Activated CD8-positive, alpha-beta T cell treated with anti-CD3 and anti-CD28 coated beads, Interleukin-2, amount 10 ng/mL, durations not matched to agents 7 days and 5 days (primary cell): ENCODE results near the gene KIRREL2. TPM values are rescaled to one million over a fixed set of nuclear protein-coding genes. Genes with fewer than 3 reads are reported as not detected.
"Not testable (repeated sequence)": the region's sequence is repeated elsewhere in the genome, so short reads cannot be mapped to it uniquely, and the experiment has no call there.

Source experiments
- ATAC-seq: fragments of 150-1000 bp; cut with Tn5 transposase; one replicate; pipeline ENCODE4 v1.10.0; 2021; ENCODE audit warnings: moderate library complexity
- CTCF ChIA-PET: fragments of 350-600 bp; sonication (Branson Sonifier 250); formaldehyde crosslinking; loops from one replicate; lab custom pipeline; 2021; ENCODE audit warnings: antibody characterized with exemption; lab: Charles Lee
- POLR2A ChIA-PET: fragments of 350-600 bp; sonication (Branson Sonifier 250); formaldehyde crosslinking; loops from one replicate; lab custom pipeline; 2021; ENCODE audit warnings: antibody characterized with exemption; lab: Charles Lee
- DNase-seq: peaks from one replicate; pipeline ENCODE4 v3.0.0-alpha.2; 2020
- H3K27ac Mint-ChIP-seq: one replicate; pipeline ENCODE4 v1.8.0; 2021; ENCODE audit warnings: mild to moderate bottlenecking, mixed read lengths
- H3K27me3 Mint-ChIP-seq: one replicate; pipeline ENCODE4 v1.8.0; 2021; ENCODE audit warnings: low read depth, mixed read lengths
- H3K36me3 Mint-ChIP-seq: one replicate; pipeline ENCODE4 v1.8.0; 2021; ENCODE audit warnings: low read depth, mixed read lengths
- H3K4me1 Mint-ChIP-seq: one replicate; pipeline ENCODE4 v1.8.0; 2021; ENCODE audit warnings: low read depth, mixed read lengths
- H3K4me3 Mint-ChIP-seq: one replicate; pipeline ENCODE4 v1.8.0; 2021; ENCODE audit warnings: mild to moderate bottlenecking, mixed read lengths
- H3K9me3 Mint-ChIP-seq: one replicate; pipeline ENCODE4 v1.8.0; 2022; ENCODE audit warnings: mixed read lengths; ENCODE audit not compliant: insufficient read depth
- total RNA-seq, 2 experiments: library from RNA; stranded (reverse); gene quantifications; one replicate each; pipeline ENCODE4 v1.2.3, GENCODE V29; 2021

Gene KIRREL2
- total RNA-seq, 2 experiments from 2014 or later, result 1.9 to 2.2 TPM

GRCh38 chr19:35860818-35861639, 4.3 kb downstream of the KIRREL2 start:
- H3K9me3 Mint-ChIP-seq, result no peaks in the 10 kb centered on the region
- ATAC-seq (no peak), DNase-seq (no peak)
- no peak overlapping the region for H3K4me3 Mint-ChIP-seq
- ChIA-PET CTCF (no interaction called here), POLR2A (no interaction called here)
- H3K27ac Mint-ChIP-seq, result no peak overlapping the region
- no peaks in the 10 kb centered on the region for H3K36me3 Mint-ChIP-seq
- H3K27me3 Mint-ChIP-seq, result peaks cover 45% of the 10 kb centered on the region
- H3K4me1 Mint-ChIP-seq, result peaks cover 9% of the 10 kb centered on the region

GRCh38 chr19:35861640-35862160, 5.0 kb downstream of the KIRREL2 start:
- Mint-ChIP-seq H3K4me3 (no peak overlapping the region), H3K27ac (no peak overlapping the region), H3K36me3 (no peaks in the 10 kb centered on the region), H3K27me3 (peaks cover 48% of the 10 kb centered on the region), H3K4me1 (peaks cover 9% of the 10 kb centered on the region), H3K9me3 (no peaks in the 10 kb centered on the region)
- ChIA-PET CTCF (no interaction called here), POLR2A (no interaction called here)
- no peak for ATAC-seq
- DNase-seq, result no peak

GRCh38 chr19:35862528-35862927, 5.8 kb downstream of the KIRREL2 start:
- ChIA-PET POLR2A (no interaction called here), CTCF (no interaction called here)
- no peak overlapping the region for H3K4me3 Mint-ChIP-seq
- peaks cover 50% of the 10 kb centered on the region for H3K27me3 Mint-ChIP-seq
- H3K36me3 Mint-ChIP-seq, result no peaks in the 10 kb centered on the region
- no peak for DNase-seq
- no peak overlapping the region for H3K27ac Mint-ChIP-seq
- peaks cover 2% of the 10 kb centered on the region for H3K4me1 Mint-ChIP-seq
- H3K9me3 Mint-ChIP-seq, result no peaks in the 10 kb centered on the region
- no peak for ATAC-seq

GRCh38 chr19:35863018-35863417, 6.3 kb downstream of the KIRREL2 start:
- no peaks in the 10 kb centered on the region for H3K36me3 Mint-ChIP-seq
- H3K9me3 Mint-ChIP-seq, result no peaks in the 10 kb centered on the region
- ChIA-PET POLR2A (no interaction called here), CTCF (no interaction called here)
- no peak overlapping the region for H3K4me3 Mint-ChIP-seq
- H3K27ac Mint-ChIP-seq, result no peak overlapping the region
- ATAC-seq (no peak), DNase-seq (no peak)
- peaks cover 52% of the 10 kb centered on the region for H3K27me3 Mint-ChIP-seq
- peaks cover 4% of the 10 kb centered on the region for H3K4me1 Mint-ChIP-seq

- Mint-ChIP-seq H3K9me3 (no peaks in the 10 kb centered on the region), H3K27ac (no peak within 1 kb of the TSS), H3K4me1 (peaks cover 19% of the 10 kb centered on the region), H3K27me3 (peaks cover 28% of the 10 kb centered on the region), H3K4me3 (peak within 1 kb of the TSS; percentile 55), H3K36me3 (no peaks in the 10 kb centered on the region)
- peak; percentile 74 for ATAC-seq
- ChIA-PET CTCF (interaction anchor here (2.2 kb wide), 1 partner anchor 63 kb away, joined by 10 read pairs; no protein-coding TSS in a partner anchor), POLR2A (interaction anchor here (0.7 to 2.0 kb wide), 2 partner anchors 11 to 30 kb away, joined by 4 to 6 read pairs; partner anchors contain the start of gene KIRREL2)
- DNase-seq, result peak; percentile 66
These were observed 11.6 kb downstream of the KIRREL2 start, which contains the start of gene APLP1 for GRCh38 chr19:35868172-35868822. Gene APLP1, plus strand, starts transcription at chr19:35868574. Its CDS starts 63 bp downstream, at chr19:35868637.

GRCh38 chr19:35868823-35869326, 12.2 kb downstream of the KIRREL2 start:
- H3K27ac Mint-ChIP-seq, result no peak overlapping the region
- ATAC-seq, result no peak
- peaks cover 28% of the 10 kb centered on the region for H3K27me3 Mint-ChIP-seq
- H3K4me3 Mint-ChIP-seq, result peak overlapping the region; percentile 55
- H3K9me3 Mint-ChIP-seq, result no peaks in the 10 kb centered on the region
- ChIA-PET CTCF (interaction anchor here (2.2 kb wide), 1 partner anchor 63 kb away, joined by 10 read pairs; no protein-coding TSS in a partner anchor), POLR2A (interaction anchor here (0.7 to 2.0 kb wide), 2 partner anchors 12 to 29 kb away, joined by 4 to 6 read pairs; partner anchors contain the start of gene KIRREL2)
- H3K36me3 Mint-ChIP-seq, result no peaks in the 10 kb centered on the region
- peaks cover 19% of the 10 kb centered on the region for H3K4me1 Mint-ChIP-seq
- DNase-seq, result no peak

- no peaks in the 10 kb centered on the region for H3K9me3 Mint-ChIP-seq
- peak; percentile 90 for DNase-seq
- peaks cover 19% of the 10 kb centered on the region for H3K4me1 Mint-ChIP-seq
- ATAC-seq, result peak; percentile 88
- peaks cover 28% of the 10 kb centered on the region for H3K27me3 Mint-ChIP-seq
- H3K27ac Mint-ChIP-seq, result peak overlapping the region; percentile 2
- ChIA-PET POLR2A (interaction anchor here (0.7 to 2.0 kb wide), 2 partner anchors 13 to 29 kb away, joined by 4 to 6 read pairs; partner anchors contain the start of gene KIRREL2), CTCF (interaction anchor here (1.0 to 2.2 kb wide), 4 partner anchors 12 to 125 kb away, joined by 3 to 10 read pairs (median 6); partner anchors contain the start of gene SDHAF1)
- H3K36me3 Mint-ChIP-seq, result no peaks in the 10 kb centered on the region
- peak overlapping the region; percentile 60 for H3K4me3 Mint-ChIP-seq
These were observed 12.8 kb downstream of the KIRREL2 start for GRCh38 chr19:35869327-35870123.

GRCh38 chr19:35870124-35870736, 13.5 kb downstream of the KIRREL2 start:
- CTCF ChIA-PET, result interaction anchor here (1.0 to 2.2 kb wide), 4 partner anchors 12 to 124 kb away, joined by 3 to 10 read pairs (median 6); partner anchors contain the start of gene SDHAF1
- Mint-ChIP-seq H3K4me3 (peak overlapping the region; percentile 60), H3K4me1 (peaks cover 19% of the 10 kb centered on the region), H3K27me3 (peaks cover 25% of the 10 kb centered on the region)
- not testable (repeated sequence) for H3K27ac Mint-ChIP-seq, H3K36me3 Mint-ChIP-seq, DNase-seq, ATAC-seq, H3K9me3 Mint-ChIP-seq
- POLR2A ChIA-PET, result interaction anchor here (2.0 kb wide), 1 partner anchor 13 kb away, joined by 6 read pairs; the partner anchor contains the start of gene KIRREL2

GRCh38 chr19:35870798-35871197, 14.1 kb downstream of the KIRREL2 start:
- no peaks in the 10 kb centered on the region for H3K36me3 Mint-ChIP-seq
- peaks cover 19% of the 10 kb centered on the region for H3K4me1 Mint-ChIP-seq
- ChIA-PET CTCF (interaction anchor here (1.7 kb wide), 1 partner anchor 11 kb away, joined by 6 read pairs; no protein-coding TSS in a partner anchor), POLR2A (no interaction called here)
- H3K27ac Mint-ChIP-seq, result no peak overlapping the region
- no peaks in the 10 kb centered on the region for H3K9me3 Mint-ChIP-seq
- no peak overlapping the region for H3K4me3 Mint-ChIP-seq
- ATAC-seq (no peak), DNase-seq (no peak)
- peaks cover 23% of the 10 kb centered on the region for H3K27me3 Mint-ChIP-seq

- Mint-ChIP-seq H3K36me3 (no peaks in the 10 kb centered on the region), H3K27me3 (peaks cover 20% of the 10 kb centered on the region), H3K4me3 (no peak overlapping the region), H3K27ac (no peak overlapping the region), H3K4me1 (peaks cover 19% of the 10 kb centered on the region), H3K9me3 (no peaks in the 10 kb centered on the region)
- CTCF ChIA-PET, result no interaction called here
- ATAC-seq (no peak), DNase-seq (no peak)
- POLR2A ChIA-PET, result no interaction called here
These were observed 14.9 kb downstream of the KIRREL2 start for GRCh38 chr19:35871611-35872010.
